ENCODE data around the gene FAM13C.

FAM13C gene

GRCh38 chr10:59243611-59244195 lies 118.6 kb downstream of the FAM13C start:
- H3K36me3 ChIP-seq (replicated peaks in 1 of 2; ENCODE audit: control insufficient read depth in 2 of 2, insufficient read depth in 2 of 2, low read length in 2 of 2), result peaks cover 0 to 8% of the 10 kb centered on the region in 2 donors
- H3K18ac ChIP-seq (ENCODE audit: low read length), result no peak overlapping the region
- H2BK15ac ChIP-seq (ENCODE audit: low read length), result no peak overlapping the region
- WGBS, 2 donors (ENCODE audit: extremely low coverage in 2 of 2, insufficient read length in 2 of 2, insufficient replicate concordance in 1 of 2), result no CpG with 5 or more reads among the region's 2 CpGs
- no peak overlapping the region for H3K27ac ChIP-seq (replicated peaks; ENCODE audit: low read length)
- no peak overlapping the region for H2BK12ac ChIP-seq (ENCODE audit: low read length)
- H2BK120ac ChIP-seq (ENCODE audit: low read depth, low read length), result no peak overlapping the region
- H2AK5ac ChIP-seq (ENCODE audit: low read depth, low read length), result no peak overlapping the region
- no peaks in the 10 kb centered on the region for H3K27me3 ChIP-seq (ENCODE audit: control insufficient read depth in 3 of 3, insufficient read depth in 3 of 3, low read depth in 1 of 3, low read length in 3 of 3)
- H4K8ac ChIP-seq (ENCODE audit: low read depth, low read length), result no peak overlapping the region
- peaks cover 0 to 3% of the 10 kb centered on the region in 2 donors for H3K4me1 ChIP-seq (ENCODE audit: control insufficient read depth in 2 of 2, insufficient read depth in 1 of 2, low read depth in 1 of 2, low read length in 2 of 2)
- no peak overlapping the region for H2AFZ ChIP-seq (ENCODE audit: low read length)
- no peak overlapping the region for H3K4ac ChIP-seq (ENCODE audit: low read length)
- H3K4me3 ChIP-seq (ENCODE audit: low read length in 2 of 2), result no peak overlapping the region
- DNase-seq (ENCODE audit: low spot score), result no peak
- H3K9ac ChIP-seq (ENCODE audit: low read depth, low read length, poor library complexity), result no peak overlapping the region
- no peak overlapping the region for H3K14ac ChIP-seq (ENCODE audit: low read length)
- peaks cover 0 to 2% of the 10 kb centered on the region in 2 donors for H3K9me3 ChIP-seq (replicated peaks in 1 of 2; ENCODE audit: control insufficient read depth in 2 of 2, insufficient read depth in 1 of 2, low read depth in 1 of 2, low read length in 2 of 2)
- H4K91ac ChIP-seq (ENCODE audit: low read depth, low read length, poor library complexity), result no peak overlapping the region
- H3K23ac ChIP-seq (ENCODE audit: low read depth, low read length, poor library complexity), result no peak overlapping the region
- no peaks in the 10 kb centered on the region for H3K79me1 ChIP-seq (ENCODE audit: low read depth, low read length)
- no peak overlapping the region for H2BK5ac ChIP-seq (ENCODE audit: low read length)
- no peak overlapping the region for H3K4me2 ChIP-seq (ENCODE audit: insufficient read depth, low read length, poor library complexity, severe bottlenecking)

- H3K9me3 ChIP-seq (replicated peaks in 1 of 2; ENCODE audit: control insufficient read depth in 2 of 2, insufficient read depth in 1 of 2, low read depth in 1 of 2, low read length in 2 of 2), result peaks cover 0 to 2% of the 10 kb centered on the region in 2 donors
- no peak overlapping the region for H2AK5ac ChIP-seq (ENCODE audit: low read depth, low read length)
- no peak overlapping the region for H3K4me2 ChIP-seq (ENCODE audit: insufficient read depth, low read length, poor library complexity, severe bottlenecking)
- no peak overlapping the region for H2BK15ac ChIP-seq (ENCODE audit: low read length)
- H3K27ac ChIP-seq (replicated peaks; ENCODE audit: low read length), result no peak overlapping the region
- no peak overlapping the region for H3K4ac ChIP-seq (ENCODE audit: low read length)
- no peaks in the 10 kb centered on the region for H3K27me3 ChIP-seq (ENCODE audit: control insufficient read depth in 3 of 3, insufficient read depth in 3 of 3, low read depth in 1 of 3, low read length in 3 of 3)
- H2BK5ac ChIP-seq (ENCODE audit: low read length), result no peak overlapping the region
- peaks cover 0 to 8% of the 10 kb centered on the region in 2 donors for H3K36me3 ChIP-seq (replicated peaks in 1 of 2; ENCODE audit: control insufficient read depth in 2 of 2, insufficient read depth in 2 of 2, low read length in 2 of 2)
- H4K8ac ChIP-seq (ENCODE audit: low read depth, low read length), result no peak overlapping the region
- H4K91ac ChIP-seq (ENCODE audit: low read depth, low read length, poor library complexity), result no peak overlapping the region
- H2BK12ac ChIP-seq (ENCODE audit: low read length), result no peak overlapping the region
- no peak overlapping the region for H2BK120ac ChIP-seq (ENCODE audit: low read depth, low read length)
- peaks cover 0 to 3% of the 10 kb centered on the region in 2 donors for H3K4me1 ChIP-seq (ENCODE audit: control insufficient read depth in 2 of 2, insufficient read depth in 1 of 2, low read depth in 1 of 2, low read length in 2 of 2)
- H3K79me1 ChIP-seq (ENCODE audit: low read depth, low read length), result no peaks in the 10 kb centered on the region
- WGBS, 2 donors (ENCODE audit: extremely low coverage in 2 of 2, insufficient read length in 2 of 2, insufficient replicate concordance in 1 of 2), result no CpG with 5 or more reads among the region's 3 CpGs
- H3K14ac ChIP-seq (ENCODE audit: low read length), result no peak overlapping the region
- DNase-seq (ENCODE audit: low spot score), result no peak
- no peak overlapping the region for H3K18ac ChIP-seq (ENCODE audit: low read length)
- H3K23ac ChIP-seq (ENCODE audit: low read depth, low read length, poor library complexity), result no peak overlapping the region
- no peak overlapping the region for H3K9ac ChIP-seq (ENCODE audit: low read depth, low read length, poor library complexity)
- no peak overlapping the region for H3K4me3 ChIP-seq (ENCODE audit: low read length in 2 of 2)
- no peak overlapping the region for H2AFZ ChIP-seq (ENCODE audit: low read length)
Observed at GRCh38 chr10:59242991-59243390, 119.4 kb downstream of the FAM13C start.

- H3K4me2 ChIP-seq (ENCODE audit: insufficient read depth, low read length, poor library complexity, severe bottlenecking), result no peak overlapping the region
- no peak overlapping the region for H3K4me3 ChIP-seq (ENCODE audit: low read length in 2 of 2)
- no peak for DNase-seq (ENCODE audit: low spot score)
- no peak overlapping the region for H3K9ac ChIP-seq (ENCODE audit: low read depth, low read length, poor library complexity)
- no peak overlapping the region for H3K23ac ChIP-seq (ENCODE audit: low read depth, low read length, poor library complexity)
- H2BK12ac ChIP-seq (ENCODE audit: low read length), result no peak overlapping the region
- WGBS, 2 donors (ENCODE audit: extremely low coverage in 2 of 2, insufficient read length in 2 of 2, insufficient replicate concordance in 1 of 2), result no CpG with 5 or more reads among the region's 1 CpG
- no peak overlapping the region for H2AK5ac ChIP-seq (ENCODE audit: low read depth, low read length)
- H3K18ac ChIP-seq (ENCODE audit: low read length), result no peak overlapping the region
- peaks cover 0 to 3% of the 10 kb centered on the region in 2 donors for H3K4me1 ChIP-seq (ENCODE audit: control insufficient read depth in 2 of 2, insufficient read depth in 1 of 2, low read depth in 1 of 2, low read length in 2 of 2)
- H4K91ac ChIP-seq (ENCODE audit: low read depth, low read length, poor library complexity), result no peak overlapping the region
- no peaks in the 10 kb centered on the region for H3K27me3 ChIP-seq (ENCODE audit: control insufficient read depth in 3 of 3, insufficient read depth in 3 of 3, low read depth in 1 of 3, low read length in 3 of 3)
- H3K9me3 ChIP-seq (replicated peaks in 1 of 2; ENCODE audit: control insufficient read depth in 2 of 2, insufficient read depth in 1 of 2, low read depth in 1 of 2, low read length in 2 of 2), result peaks cover 0 to 2% of the 10 kb centered on the region in 2 donors
- no peak overlapping the region for H2BK5ac ChIP-seq (ENCODE audit: low read length)
- peaks cover 0 to 8% of the 10 kb centered on the region in 2 donors for H3K36me3 ChIP-seq (replicated peaks in 1 of 2; ENCODE audit: control insufficient read depth in 2 of 2, insufficient read depth in 2 of 2, low read length in 2 of 2)
- no peak overlapping the region for H2AFZ ChIP-seq (ENCODE audit: low read length)
- no peak overlapping the region for H2BK120ac ChIP-seq (ENCODE audit: low read depth, low read length)
- H3K4ac ChIP-seq (ENCODE audit: low read length), result no peak overlapping the region
- peak overlapping the region; percentile 10 for H3K27ac ChIP-seq (replicated peaks; ENCODE audit: low read length)
- H4K8ac ChIP-seq (ENCODE audit: low read depth, low read length), result no peak overlapping the region
- no peaks in the 10 kb centered on the region for H3K79me1 ChIP-seq (ENCODE audit: low read depth, low read length)
- no peak overlapping the region for H2BK15ac ChIP-seq (ENCODE audit: low read length)
- H3K14ac ChIP-seq (ENCODE audit: low read length), result no peak overlapping the region
Observed at GRCh38 chr10:59242057-59242456, 120.3 kb downstream of the FAM13C start.

GRCh38 chr10:59240582-59241183 lies 121.7 kb downstream of the FAM13C start:
- WGBS, 2 donors (ENCODE audit: extremely low coverage in 2 of 2, insufficient read length in 2 of 2, insufficient replicate concordance in 1 of 2), result no CpG with 5 or more reads among the region's 2 CpGs
- H2BK15ac ChIP-seq (ENCODE audit: low read length), result no peak overlapping the region
- H3K4me2 ChIP-seq (ENCODE audit: insufficient read depth, low read length, poor library complexity, severe bottlenecking), result no peak overlapping the region
- peak; percentile 38 for DNase-seq (ENCODE audit: low spot score)
- H2AFZ ChIP-seq (ENCODE audit: low read length), result no peak overlapping the region
- peaks cover 0 to 8% of the 10 kb centered on the region in 2 donors for H3K36me3 ChIP-seq (replicated peaks in 1 of 2; ENCODE audit: control insufficient read depth in 2 of 2, insufficient read depth in 2 of 2, low read length in 2 of 2)
- H3K18ac ChIP-seq (ENCODE audit: low read length), result no peak overlapping the region
- no peak overlapping the region for H3K23ac ChIP-seq (ENCODE audit: low read depth, low read length, poor library complexity)
- no peaks in the 10 kb centered on the region for H3K27me3 ChIP-seq (ENCODE audit: control insufficient read depth in 3 of 3, insufficient read depth in 3 of 3, low read depth in 1 of 3, low read length in 3 of 3)
- no peak overlapping the region for H4K8ac ChIP-seq (ENCODE audit: low read depth, low read length)
- H3K4me1 ChIP-seq (ENCODE audit: control insufficient read depth in 2 of 2, insufficient read depth in 1 of 2, low read depth in 1 of 2, low read length in 2 of 2), result peaks cover 0 to 3% of the 10 kb centered on the region in 2 donors
- no peaks in the 10 kb centered on the region for H3K79me1 ChIP-seq (ENCODE audit: low read depth, low read length)
- H3K9me3 ChIP-seq (replicated peaks in 1 of 2; ENCODE audit: control insufficient read depth in 2 of 2, insufficient read depth in 1 of 2, low read depth in 1 of 2, low read length in 2 of 2), result peaks cover 0 to 2% of the 10 kb centered on the region in 2 donors
- no peak overlapping the region for H3K14ac ChIP-seq (ENCODE audit: low read length)
- no peak overlapping the region for H3K9ac ChIP-seq (ENCODE audit: low read depth, low read length, poor library complexity)
- no peak overlapping the region for H3K4me3 ChIP-seq (ENCODE audit: low read length in 2 of 2)
- no peak overlapping the region for H2BK120ac ChIP-seq (ENCODE audit: low read depth, low read length)
- H4K91ac ChIP-seq (ENCODE audit: low read depth, low read length, poor library complexity), result no peak overlapping the region
- no peak overlapping the region for H2AK5ac ChIP-seq (ENCODE audit: low read depth, low read length)
- no peak overlapping the region for H2BK12ac ChIP-seq (ENCODE audit: low read length)
- H2BK5ac ChIP-seq (ENCODE audit: low read length), result no peak overlapping the region
- no peak overlapping the region for H3K4ac ChIP-seq (ENCODE audit: low read length)
- no peak overlapping the region for H3K27ac ChIP-seq (replicated peaks; ENCODE audit: low read length)

Data from neuronal stem cell (in vitro differentiated cells).